HepG2 (cell line): ENCODE measurements around the gene DNAJC19. TPM values are rescaled to one million over a fixed set of nuclear protein-coding genes. Genes with fewer than 3 reads are reported as not detected.

Experiments
- ATAC-seq: fragments of 200-7000 bp; cut with Tn5 transposase; 3 replicates; pipeline ENCODE4 v1.9.1; 2020; ENCODE audit warnings: mild to moderate bottlenecking, moderate library complexity
- BruUV-seq: library from RNA; stranded (reverse); fragments of 400-500 nt; replicated peaks from 2 replicates; lab custom pipeline; 2021; lab: Mats Ljungman, UMichigan
- CTCF ChIA-PET: fragments of 300-600 bp; formaldehyde crosslinking; extraction: SDS; loops from one replicate; lab custom pipeline; 2021; ENCODE audit warnings: low total read pairs, inconsistent platforms, low intra/inter-chr PET ratio; lab: Yijun Ruan, JAX
- POLR2A ChIA-PET: fragments of 350-600 bp; sonication (Branson Sonifier 250); formaldehyde crosslinking; loops from one replicate; lab custom pipeline; 2020; ENCODE audit warnings: antibody characterized with exemption, inconsistent platforms; lab: Yijun Ruan, JAX
- DNase-seq: peaks from one replicate; pipeline ENCODE4 v3.0.0-alpha.2; 2015; ENCODE audit warnings: low spot score
- FAIRE-seq: peaks from 3 replicates; lab custom pipeline; 2011; peaks lifted over from hg19 to GRCh38; lab: Jason Lieb, UNC
- H2AFZ ChIP-seq: one replicate; pipeline ENCODE4 v1.6.1; 2011; ENCODE audit warnings: low read length, inconsistent platforms
- H3K27ac ChIP-seq: fragments of 300-600 bp; 3 replicates; pipeline ENCODE4 v1.8.0; 2011; ENCODE audit warnings: mixed run types, mild to moderate bottlenecking, mixed read lengths, low read length, inconsistent platforms; ENCODE audit not compliant: insufficient read depth; ENCODE audit errors: extremely low read length
- H3K27me3 ChIP-seq, 2 experiments: fragments of 200-600 bp in 1 of 2; 2 replicates in 1 of 2; 3 replicates in 1 of 2; pipeline versions ENCODE4 v1.6.0 to v1.8.0; 2011; ENCODE audit warnings: low read length in 2 of 2, mild to moderate bottlenecking in 2 of 2, moderate library complexity in 2 of 2, inconsistent platforms in 1 of 2; ENCODE audit not compliant: insufficient read depth in 2 of 2, control insufficient read depth in 1 of 2
- H3K36me3 ChIP-seq, 2 experiments: fragments of 200-600 bp in 1 of 2; replicated peaks in 1 of 2; 2 replicates in 1 of 2; 3 replicates in 1 of 2; pipeline versions ENCODE4 v1.5.1 to v1.8.0; 2011; ENCODE audit warnings: low read length in 2 of 2, inconsistent platforms in 1 of 2; ENCODE audit not compliant: insufficient read depth in 2 of 2, control insufficient read depth in 1 of 2
- H3K4me1 ChIP-seq: 2 replicates; pipeline ENCODE4 v1.5.1; 2012; ENCODE audit warnings: low read length, inconsistent platforms; ENCODE audit not compliant: insufficient read depth
- H3K4me2 ChIP-seq: 2 replicates; pipeline ENCODE4 v1.6.0; 2011; ENCODE audit warnings: low read depth, low read length, inconsistent platforms
- H3K4me3 ChIP-seq, 3 experiments: fragments of 200-600 bp in 1 of 3; sonication (generic), shearing (Covaris generic) in 1 of 3; replicated peaks in 1 of 3; 2 replicates each; pipeline ENCODE4 v1.5.1; 2011 to 2016; ENCODE audit warnings: low read length in 3 of 3, inconsistent platforms in 2 of 3, low read depth in 2 of 3, mild to moderate bottlenecking in 2 of 3, control low read depth in 1 of 3, mixed read lengths in 1 of 3; ENCODE audit not compliant: insufficient read depth in 1 of 3
- H3K79me2 ChIP-seq: one replicate; pipeline ENCODE4 v1.6.1; 2011; ENCODE audit warnings: low read length, inconsistent platforms; ENCODE audit not compliant: insufficient read depth
- H3K9ac ChIP-seq: 2 replicates; pipeline ENCODE4 v1.6.0; 2011; ENCODE audit warnings: mild to moderate bottlenecking, low read depth, low read length, inconsistent platforms; ENCODE audit not compliant: insufficient read depth
- H3K9me3 ChIP-seq: 2 replicates; pipeline ENCODE4 v1.5.1; 2012; ENCODE audit warnings: mild to moderate bottlenecking, low read length
- H4K20me1 ChIP-seq: 2 replicates; pipeline ENCODE4 v1.6.0; 2011; ENCODE audit warnings: inconsistent platforms, mild to moderate bottlenecking, low read length, moderate library complexity; ENCODE audit not compliant: insufficient read depth
- CAMTA2 ChIP-seq: sonication (generic); formaldehyde crosslinking; IDR thresholded peaks from 2 replicates; pipeline ENCODE4 v1.4.0; 2020; ENCODE audit warnings: mild to moderate bottlenecking, missing genetic modification reagents, borderline replicate concordance
- FOXA1 ChIP-seq, 2 experiments: fragments of 450-650 bp in 1 of 2; sonication (generic) in 1 of 2; formaldehyde crosslinking in 1 of 2; IDR thresholded peaks; 2 replicates each; pipeline versions ENCODE4 v1.4.0 to v1.6.1; 2016 to 2020; ENCODE audit warnings: missing genetic modification reagents in 1 of 2
- GATAD1 ChIP-seq: IDR thresholded peaks from 2 replicates; pipeline ENCODE4 v1.6.1; 2016; ENCODE audit warnings: missing genetic modification reagents, missing compliant biosample characterization
- IRF9 ChIP-seq: sonication (generic); formaldehyde crosslinking; IDR thresholded peaks from 2 replicates; pipeline ENCODE4 v1.8.0; 2022; ENCODE audit warnings: missing genetic modification reagents, mild to moderate bottlenecking, borderline replicate concordance
- KLF6 ChIP-seq: IDR thresholded peaks from 2 replicates; pipeline ENCODE4 v1.8.0; 2016; ENCODE audit warnings: missing biosample characterization, missing genetic modification reagents
- MYC ChIP-seq: sonication (generic); formaldehyde crosslinking; IDR thresholded peaks from 2 replicates; pipeline ENCODE4 v1.9.0; 2021; ENCODE audit warnings: missing genetic modification reagents, borderline replicate concordance
- NFE2 ChIP-seq: sonication (generic); formaldehyde crosslinking; IDR thresholded peaks from 2 replicates; pipeline ENCODE4 v1.4.0; 2020; ENCODE audit warnings: missing genetic modification reagents
- SAFB2 ChIP-seq: sonication (generic); formaldehyde crosslinking; IDR thresholded peaks from 2 replicates; pipeline ENCODE4 v1.5.1; 2020; ENCODE audit warnings: missing genetic modification reagents, low read depth, mild to moderate bottlenecking, borderline replicate concordance
- ZEB1 ChIP-seq: IDR thresholded peaks from 2 replicates; pipeline ENCODE4 v1.6.1; 2012; ENCODE audit warnings: mild to moderate bottlenecking, low read depth, inconsistent platforms; ENCODE audit not compliant: insufficient replicate concordance
- ZKSCAN1 ChIP-seq: fragments of 150-350 bp; IDR thresholded peaks from 2 replicates; pipeline ENCODE4 v1.6.1; 2014; ENCODE audit warnings: low read length
- ZNF503 ChIP-seq: sonication (generic); formaldehyde crosslinking; IDR thresholded peaks from 2 replicates; pipeline ENCODE4 v1.4.0; 2020; ENCODE audit warnings: missing genetic modification reagents
- ZNF597 ChIP-seq: sonication (generic); formaldehyde crosslinking; IDR thresholded peaks from 2 replicates; pipeline ENCODE4 v1.5.0; 2020; ENCODE audit warnings: missing genetic modification reagents
- WGBS: methylation state at CpG from one replicate; pipeline ENCODE4 v1.1.6; 2017; ENCODE audit warnings: low lambda C conversion rate; 5-methylcytosine and 5-hydroxymethylcytosine counted together
- in situ Hi-C: cut with HindIII; loops from 2 replicates; pipeline ENCODE4 v1.10.0; 2017; ENCODE audit warnings: low pct_unique_long_range_greater_than_20kb; ENCODE audit not compliant: extremely low pct_ligation_motif_present
- intact Hi-C: fragments of 100-400 bp; cut with micrococcal nuclease; formaldehyde crosslinking; loops from one replicate; pipeline ENCODE4 v1.10.0; 2022; ENCODE audit not compliant: unreplicated experiment
- polyA plus RNA-seq, 8 experiments: library from polyadenylated mRNA; depleted of rRNA in 3 of 8; stranded (reverse) in 7 of 8; unstranded in 1 of 8; fragments of >200 nt; fragmentation: Illumina TruSeq in 4 of 8; extraction: Trizol in 4 of 8; gene quantifications; 2 replicates each; pipeline versions ENCODE4 v1.2.1 to v1.2.3, GENCODE V29; 2011 to 2016; ENCODE audit warnings: low read depth in 4 of 8, missing spikeins in 1 of 8, mixed read lengths in 1 of 8; ENCODE audit not compliant: insufficient read depth in 1 of 8
- total RNA-seq, 5 experiments: library from RNA; depleted of rRNA; stranded (reverse); fragments of >200 nt; fragmentation: Illumina TruSeq; extraction: Trizol; gene quantifications; 2 replicates each; pipeline ENCODE4 v1.2.3, GENCODE V29; 2016; ENCODE audit warnings: low read depth in 1 of 5

DNAJC19 gene
- total and polyA plus RNA-seq, 2 of the 13 experiments (the other 11 are each of a cell fraction or from before 2014, with no cell fraction given) = 51.1 to 75.8 TPM

GRCh38 chr3:181009225-181009624, 19.7 kb upstream of the DNAJC19 start:
- Histone ChIP-seq H3K79me2 (no peaks in the 10 kb centered on the region), H4K20me1 (no peaks in the 10 kb centered on the region), H3K36me3 (no peaks in the 10 kb centered on the region), H3K4me1 (peaks cover 5% of the 10 kb centered on the region; the same call in 1 of the 2 replicates), H3K9ac (no peak overlapping the region), H3K27ac (no peak overlapping the region), H2AFZ (no peak overlapping the region), H3K4me3 (no peak overlapping the region), H3K9me3 (no peaks in the 10 kb centered on the region), H3K27me3 (no peaks in the 10 kb centered on the region), H3K4me2 (no peak overlapping the region)
- POLR2A ChIA-PET = no interaction called here
- in situ Hi-C loops (no loop called here), intact Hi-C loops (no loop called here)
- FAIRE-seq = no peak
- BruUV-seq = no TSS peak
- ATAC-seq = no peak
- TF ChIP-seq SAFB2 (no peak), ZNF503 (CRISPR knock-in tag) (no peak)
- 29% methylated on average over 5 of the region's 5 CpGs for WGBS
- DNase-seq = no peak
- CTCF ChIA-PET = no interaction called here

DNA sequence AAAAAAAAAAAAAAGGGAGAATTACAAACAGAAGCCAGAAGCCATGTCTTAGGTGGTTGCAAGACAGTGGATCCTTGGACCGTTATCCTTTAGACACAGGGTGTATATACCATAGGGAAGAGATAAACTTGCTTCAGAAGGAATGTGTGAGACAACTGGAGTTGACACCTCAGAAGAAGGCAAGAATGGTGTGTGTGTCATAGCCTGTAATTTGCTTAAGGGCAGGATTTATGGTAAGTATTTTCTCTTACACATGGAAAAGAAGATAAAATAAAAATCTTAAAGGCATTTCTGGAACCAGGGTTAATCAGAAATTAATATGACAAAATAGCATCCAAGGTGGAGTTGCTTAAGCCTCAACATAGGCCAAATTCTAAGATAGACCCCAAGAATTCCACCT, 19.3 kb upstream of the DNAJC19 start:
- in situ Hi-C loops = no loop called here
- no peaks in the 10 kb centered on the region for H3K9me3 ChIP-seq
- H3K79me2 ChIP-seq = no peaks in the 10 kb centered on the region
- no peak overlapping the region for H3K27ac ChIP-seq
- no TSS peak for BruUV-seq
- H3K4me3 ChIP-seq = no peak overlapping the region
- ChIA-PET CTCF (no interaction called here), POLR2A (no interaction called here)
- no peak overlapping the region for H2AFZ ChIP-seq
- DNase-seq (no peak), FAIRE-seq (no peak), ATAC-seq (no peak)
- intact Hi-C loops = no loop called here
- H3K9ac ChIP-seq = no peak overlapping the region
- H3K27me3 ChIP-seq = no peaks in the 10 kb centered on the region
- no peaks in the 10 kb centered on the region for H3K36me3 ChIP-seq
- H3K4me1 ChIP-seq = peaks cover 9% of the 10 kb centered on the region; the same call in 1 of the 2 replicates
- H4K20me1 ChIP-seq = no peaks in the 10 kb centered on the region
- WGBS = 0% methylated on average over 1 of the region's 1 CpG
- TF ChIP-seq ZEB1 = no peak
- TF ChIP-seq ZKSCAN1 = no peak
- TF ChIP-seq IRF9 (CRISPR knock-in tag) = no peak
- TF ChIP-seq NFE2 (CRISPR knock-in tag) = no peak
- no peak for TF ChIP-seq CAMTA2 (CRISPR knock-in tag)
- TF ChIP-seq MYC (CRISPR knock-in tag) = no peak
- no peak for TF ChIP-seq GATAD1 (CRISPR knock-in tag)
- TF ChIP-seq KLF6 (CRISPR knock-in tag) = no peak
- TF ChIP-seq ZNF597 (CRISPR knock-in tag) = no peak
- TF ChIP-seq FOXA1 (IDR thresholded peaks at IDR 0.05) = no peak
- TF ChIP-seq FOXA1 (CRISPR knock-in tag; IDR thresholded peaks at IDR 0.05) = no peak
- H3K4me2 ChIP-seq = no peak overlapping the region
